ENCODE measurements around the gene GLIS2. TPM values are rescaled to one million over a fixed set of nuclear protein-coding genes. Genes with fewer than 3 reads are reported as not detected.

GLIS2 gene
- 10 to 100 TPM; 13.7 to 35.3 (median 22.8) TPM for polyA plus RNA-seq (ENCODE audit: insufficient read depth in 1 of 5, insufficient read length in 5 of 5, low replicate concordance in 1 of 5)
- long read RNA-seq, donor 1, partial matches to known transcripts = 12 of 25 reads
- long read RNA-seq, donor 1, other reads (novel, unspliced or antisense) = 11 of 25 reads
- long read RNA-seq, donor 2, partial matches to known transcripts = 17 of 60 reads
- long read RNA-seq, donor 2, other reads (novel, unspliced or antisense) = 42 of 60 reads
- long read RNA-seq, donor 3, partial matches to known transcripts = 0 of 1 reads
- long read RNA-seq, donor 3, other reads (novel, unspliced or antisense) = 0 of 1 reads
- long read RNA-seq, donor 4, partial matches to known transcripts = 0 of 5 reads
- long read RNA-seq, donor 4, other reads (novel, unspliced or antisense) = 5 of 5 reads
- long read RNA-seq, donor 5, partial matches to known transcripts = 5 of 15 reads
- long read RNA-seq, donor 5, other reads (novel, unspliced or antisense) = 10 of 15 reads
- long read RNA-seq, donor 6, partial matches to known transcripts = 32 of 45 reads
- long read RNA-seq, donor 6, other reads (novel, unspliced or antisense) = 10 of 45 reads
- long read RNA-seq, donor 7, partial matches to known transcripts = 8 of 21 reads
- long read RNA-seq, donor 7, other reads (novel, unspliced or antisense) = 11 of 21 reads
- long read RNA-seq, donor 8, partial matches to known transcripts = 0 of 4 reads
- long read RNA-seq, donor 8, other reads (novel, unspliced or antisense) = 0 of 4 reads

GRCh38 chr16:4315186-4316107 lies at the start of gene GLIS2:
GLIS2 (plus strand) TSS chr16:4316067; CDS start chr16:4332281, 16,214 bp downstream.
- DNase-seq = peak; percentile 90 to 93

- DNase-seq = no peak
These were observed 49.5 kb upstream of the GLIS2 start for GRCh38 chr16:4266372-4266771.

GRCh38 chr16:4270091-4270490 lies 45.8 kb upstream of the GLIS2 start:
- DNase-seq = no peak

DNA sequence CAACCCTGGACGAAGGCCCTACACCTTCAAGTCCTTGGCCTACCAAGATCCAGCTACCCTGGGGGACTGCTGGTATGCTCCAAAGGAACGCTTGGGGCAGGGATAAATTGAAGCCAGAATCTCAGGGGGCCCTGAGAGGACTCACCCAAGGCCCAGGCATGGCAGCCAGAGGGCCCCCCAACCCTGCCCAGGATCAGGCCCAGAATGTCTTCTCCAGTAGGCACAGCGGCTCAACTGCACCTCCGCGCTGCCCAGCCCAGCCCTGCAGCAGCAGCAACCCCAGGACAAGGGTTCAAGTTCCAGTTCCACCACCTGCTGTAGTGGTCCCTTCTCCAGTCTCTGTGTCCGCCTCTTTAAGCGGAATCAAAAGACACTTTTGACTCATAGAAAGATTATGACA lies 45.3 kb upstream of the GLIS2 start:
- no peak for DNase-seq

DNA sequence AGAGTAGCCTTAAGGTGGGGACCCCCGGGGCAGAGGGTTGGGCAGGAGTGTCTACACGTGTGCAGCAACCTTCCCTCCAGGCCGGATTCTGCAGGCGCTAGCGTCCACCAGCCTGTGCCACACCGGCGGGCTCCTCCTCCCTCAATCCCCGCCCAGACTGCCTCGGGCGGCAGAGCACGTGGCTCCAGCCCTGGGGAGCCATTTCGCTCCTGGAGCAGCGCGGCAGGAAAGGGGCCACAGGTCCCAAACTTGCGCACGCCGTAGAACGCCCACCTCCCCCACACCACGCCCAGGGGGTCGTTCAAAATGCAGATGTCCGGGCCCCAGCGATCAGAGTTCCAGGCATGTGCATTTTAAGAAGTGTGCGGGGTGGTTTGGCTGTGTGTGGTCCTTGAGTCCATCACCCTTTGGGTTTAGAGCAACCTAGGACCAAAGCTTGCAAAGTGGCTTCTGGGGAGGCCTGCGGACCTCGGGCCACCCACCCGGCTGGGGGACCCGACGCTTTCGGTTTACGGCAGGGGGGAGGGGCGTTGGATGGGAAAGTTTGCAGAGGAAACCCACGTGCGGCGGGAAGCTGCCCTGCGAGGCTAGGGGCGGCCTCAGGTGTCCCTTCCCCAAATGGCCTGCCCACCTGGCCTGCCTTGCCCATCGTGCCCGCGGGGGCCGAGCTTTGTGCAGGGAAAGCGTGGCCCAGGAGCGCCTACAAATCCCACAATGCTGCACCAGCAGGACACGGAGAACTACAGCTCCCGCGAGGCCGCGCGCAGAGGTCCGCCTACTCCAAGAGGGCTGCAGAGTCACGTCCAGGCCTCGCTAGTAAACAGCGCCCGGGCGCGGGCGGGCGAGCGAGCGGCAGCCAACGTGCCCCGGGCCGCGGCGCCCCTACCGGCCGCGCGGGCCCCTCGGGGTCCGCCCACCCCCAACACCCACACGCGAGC lies 44.4 kb upstream of the GLIS2 start:
- peak; percentile 86 for DNase-seq

DNA sequence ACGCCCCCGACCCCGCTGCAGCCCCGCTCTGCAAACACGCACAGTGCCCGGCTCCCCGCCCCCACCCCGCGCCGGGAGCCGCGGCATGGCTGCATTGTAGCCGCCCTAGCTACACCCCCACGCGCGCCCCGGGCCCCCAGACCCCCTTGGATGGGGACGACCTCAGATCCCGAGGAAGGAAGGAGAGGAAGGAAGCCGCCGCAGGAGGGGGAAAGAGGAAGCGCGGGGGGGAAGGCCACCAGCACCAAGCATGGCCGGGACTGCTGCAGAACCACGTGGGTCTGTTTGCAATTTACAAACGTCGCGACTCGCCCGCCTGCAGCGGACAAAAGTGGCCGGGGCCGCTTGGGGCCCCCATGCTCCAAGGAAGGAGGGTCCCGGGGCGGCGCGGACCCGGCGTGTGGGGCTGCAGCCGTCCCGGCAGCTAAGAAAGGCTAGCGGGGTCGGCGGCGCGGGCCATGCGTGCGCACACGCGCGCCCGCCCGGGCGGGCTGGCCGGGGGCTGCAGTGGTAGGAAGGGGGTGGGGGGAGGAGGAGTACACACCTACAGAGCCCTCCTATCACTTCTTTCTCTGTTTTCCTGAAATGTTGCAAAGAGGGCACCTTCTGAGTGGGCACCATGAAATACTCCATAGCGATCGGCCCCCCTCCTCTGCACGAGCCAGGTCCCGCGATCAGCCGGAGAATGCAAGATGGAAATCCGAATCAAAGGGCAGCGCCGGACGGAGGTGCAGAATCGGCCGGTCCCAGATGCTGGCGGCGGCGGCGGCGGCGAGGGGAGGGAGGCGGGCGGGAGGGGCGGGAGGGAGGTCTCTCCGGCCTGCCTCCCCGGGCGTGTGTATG lies 43.5 kb upstream of the GLIS2 start:
- DNase-seq = peak in 1 of 2 donors; percentile 44

DNA sequence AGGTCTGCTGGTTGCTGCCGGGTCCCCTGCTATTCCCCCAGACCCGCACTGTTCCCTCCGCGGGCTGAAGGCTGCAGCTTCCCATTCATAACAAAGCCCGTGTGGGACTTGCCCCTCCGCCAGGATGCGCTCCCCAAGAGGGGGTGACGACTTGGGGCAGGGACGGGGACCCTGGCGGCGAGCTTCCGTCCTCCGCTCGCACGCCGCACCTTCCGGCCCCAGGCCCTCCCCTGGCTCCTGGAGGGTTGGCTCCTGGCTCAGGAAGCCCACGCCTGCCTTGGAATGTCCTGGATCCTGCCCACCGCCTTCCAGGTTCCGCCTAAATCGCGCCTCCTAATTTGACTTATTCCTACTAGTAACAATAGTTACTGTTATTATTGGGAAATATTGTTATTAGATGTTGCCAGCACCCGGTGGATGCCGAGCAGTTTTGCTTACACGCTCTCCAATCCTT lies 42.0 kb upstream of the GLIS2 start:
- peak; percentile 57 to 65 for DNase-seq

DNA sequence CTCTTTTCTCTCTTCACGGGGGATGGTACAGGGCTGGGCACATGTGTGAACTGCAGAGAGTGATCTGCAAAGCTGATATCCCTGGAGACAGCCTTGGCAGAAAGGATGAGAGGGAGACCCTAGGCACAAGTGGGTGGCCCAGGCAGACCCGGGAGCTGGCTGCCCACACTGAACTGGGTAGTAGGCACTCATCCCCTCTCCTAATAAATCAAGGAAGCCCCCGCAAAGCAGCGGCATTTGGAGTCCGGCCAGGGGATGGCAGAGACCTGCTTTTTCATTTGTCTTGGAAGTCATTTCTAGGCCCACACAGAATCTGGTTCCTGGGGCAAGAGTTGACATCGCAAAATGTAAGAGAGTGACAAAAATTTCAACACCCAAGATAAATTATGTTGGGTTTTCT lies 40.0 kb upstream of the GLIS2 start:
- no peak for DNase-seq

GRCh38 chr16:4277987-4278513 lies 37.8 kb upstream of the GLIS2 start:
- DNase-seq = no peak

- no peak for DNase-seq
These were observed 35.2 kb upstream of the GLIS2 start for GRCh38 chr16:4280625-4281024.

DNA sequence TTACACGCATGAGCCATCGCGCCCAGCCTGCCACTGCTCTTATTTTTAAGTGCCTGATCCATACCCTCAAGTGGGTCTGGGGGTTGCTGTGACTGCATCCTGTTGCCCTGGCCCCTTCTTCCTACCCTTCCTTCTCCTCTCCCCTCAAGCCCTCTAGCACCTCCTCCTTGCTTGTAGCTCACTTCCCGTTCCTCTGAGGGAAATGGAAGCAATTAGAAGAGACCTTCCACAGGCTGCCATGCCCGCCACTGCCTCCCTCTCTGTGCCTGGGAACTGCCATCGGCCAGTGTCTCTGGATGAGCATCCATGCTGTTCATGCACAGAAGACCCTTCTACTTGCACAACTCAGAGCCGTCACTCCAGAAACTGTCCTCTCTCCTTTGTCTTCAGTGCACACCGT lies 32.4 kb upstream of the GLIS2 start:
- DNase-seq = no peak

- no peak for DNase-seq
These were observed 31.9 kb upstream of the GLIS2 start for GRCh38 chr16:4283939-4284338.

DNA sequence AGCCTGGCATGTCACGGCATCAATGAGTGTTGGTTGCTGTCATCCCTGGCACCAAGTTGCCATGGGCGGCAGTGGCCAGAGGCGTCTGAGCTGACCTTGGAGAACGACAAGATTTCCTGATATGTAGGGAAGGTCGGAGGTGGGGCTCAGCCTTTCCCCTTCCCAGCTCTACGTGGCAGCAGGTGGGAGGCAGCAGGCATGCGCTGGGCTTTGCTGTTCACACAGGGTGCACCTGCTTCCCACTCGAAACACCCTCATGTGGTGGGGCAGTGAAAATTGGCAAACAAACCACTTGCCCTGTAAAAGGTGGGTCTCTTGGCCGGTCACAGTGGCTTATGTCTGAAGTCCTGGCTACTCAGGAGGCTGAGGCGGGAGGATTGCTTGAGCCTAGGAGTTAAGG lies 30.7 kb upstream of the GLIS2 start:
- DNase-seq = no peak

DNA sequence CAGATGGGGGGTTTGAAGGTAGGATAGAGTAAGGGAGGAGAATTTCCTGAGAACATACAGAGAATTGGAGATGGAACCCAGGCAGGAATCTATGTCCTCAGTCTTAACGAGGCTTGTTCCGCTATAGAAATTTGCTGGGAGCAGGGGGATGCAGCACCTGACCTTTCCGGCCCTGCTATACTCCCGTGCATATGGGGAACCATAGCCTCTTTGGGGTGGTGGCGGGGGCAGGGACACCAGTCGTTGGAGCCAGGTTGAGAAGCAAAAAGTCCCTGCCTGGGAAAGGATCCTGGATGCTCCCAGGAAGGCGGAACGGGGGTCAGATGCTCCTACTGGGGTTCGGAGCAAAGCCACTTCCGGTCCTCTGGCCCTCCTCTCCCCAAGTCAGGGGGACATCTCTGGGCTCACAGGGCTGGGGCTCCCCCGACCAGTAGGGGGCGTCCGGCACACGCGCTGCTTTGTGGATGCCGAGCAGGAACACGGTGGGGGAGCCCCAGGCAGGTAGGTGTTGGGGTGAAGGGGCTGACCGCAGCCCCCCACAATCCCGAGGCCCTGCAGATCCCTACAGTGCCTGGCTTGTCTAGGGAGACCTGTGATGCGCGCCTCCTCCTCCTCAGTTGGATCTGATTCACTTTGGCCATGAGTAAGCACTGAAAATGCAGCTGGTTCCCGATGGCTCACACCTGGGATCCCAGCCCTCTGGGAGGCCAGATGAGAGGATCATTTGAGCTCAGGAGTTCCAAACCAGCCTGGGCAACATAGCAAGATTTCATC lies 27.5 kb upstream of the GLIS2 start:
- DNase-seq = peak in 1 of 2 donors; percentile 59

- no peak for DNase-seq
These were observed 25.5 kb upstream of the GLIS2 start for GRCh38 chr16:4290236-4290830.

DNA sequence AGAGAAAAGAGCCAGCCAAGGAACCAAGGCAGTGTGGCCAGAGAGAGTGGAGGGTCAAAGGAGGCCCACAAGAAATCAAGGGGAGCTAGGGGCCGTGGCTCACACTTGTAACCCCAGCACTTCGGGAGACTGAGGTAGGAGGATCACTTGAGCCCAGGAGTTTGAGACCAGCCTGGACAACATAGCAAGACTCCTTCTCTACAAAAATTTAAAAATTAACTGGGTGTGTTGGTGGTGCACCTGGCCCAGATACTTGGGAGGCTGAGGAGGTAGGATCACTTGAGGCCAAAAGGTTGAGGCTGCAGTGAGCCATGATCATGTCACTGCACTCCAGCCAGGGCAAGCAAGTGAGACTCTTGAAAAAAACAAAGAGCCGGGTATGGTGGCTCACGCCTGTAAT lies 24.2 kb upstream of the GLIS2 start:
- no peak for DNase-seq

GRCh38 chr16:4293181-4293716 lies 22.6 kb upstream of the GLIS2 start:
- no peak for DNase-seq
